Psoas muscle (tissue), 8 donors: ENCODE data around the gene STX18. TPM values are rescaled to one million over a fixed set of nuclear protein-coding genes. Genes with fewer than 3 reads are reported as not detected.

Experiments
- ATAC-seq, 4 donors: fragments of 200-7000 bp; cut with Tn5 transposase; one replicate each; pipeline ENCODE4 v1.9.1; 2020; ENCODE audit warnings: moderate library complexity in 3 of 4, mild to moderate bottlenecking in 2 of 4
- DNase-seq, 2 donors: peaks; one replicate each; pipeline ENCODE4 v3.0.0-alpha.2; 2020
- H3K27ac ChIP-seq: fragments of 200-600 bp; one replicate; pipeline ENCODE4 v1.8.0; 2022
- H3K27me3 ChIP-seq, 3 donors: fragments of 200-600 bp in 1 of 3; one replicate each; pipeline versions ENCODE4 v1.6.1 to v1.8.0; 2013 to 2022; ENCODE audit warnings: low read length in 2 of 3, mild to moderate bottlenecking in 2 of 3, moderate library complexity in 1 of 3; ENCODE audit not compliant: insufficient read depth in 3 of 3
- H3K36me3 ChIP-seq, 2 donors: fragments of 200-600 bp in 1 of 2; one replicate each; pipeline versions ENCODE4 v1.6.1 to v1.8.0; 2013 to 2022; ENCODE audit warnings: low read depth in 1 of 2, mild to moderate bottlenecking in 1 of 2, moderate library complexity in 1 of 2; ENCODE audit not compliant: insufficient read depth in 1 of 2
- H3K4me1 ChIP-seq: fragments of 200-600 bp; one replicate; pipeline ENCODE4 v1.8.0; 2022
- H3K4me3 ChIP-seq: fragments of 200-600 bp; one replicate; pipeline ENCODE4 v1.8.0; 2022; ENCODE audit warnings: mild to moderate bottlenecking
- H3K9me3 ChIP-seq: fragments of 200-600 bp; one replicate; pipeline ENCODE4 v1.8.0; 2022
- CTCF ChIP-seq: fragments of 200-600 bp; IDR thresholded peaks from one replicate; pipeline ENCODE4 v1.8.0; 2022; ENCODE audit warnings: antibody characterized with exemption
- WGBS, 3 donors: extraction: QIAGEN DNeasy Blood & Tissue Kit; methylation state at CpG; one replicate each; pipeline versions ENCODE4 v1.1.6 to v1.1.7; 2013; 5-methylcytosine and 5-hydroxymethylcytosine counted together
- intact Hi-C, 2 donors: fragments of 100-400 bp; cut with DNase I; formaldehyde crosslinking; loops; one replicate each; pipeline versions ENCODE4 v1.11.0 to v1.14.2; 2022
- polyA plus RNA-seq, 3 donors: library from polyadenylated mRNA; stranded (reverse); fragments of 200-250 nt; gene quantifications; one replicate each; pipeline ENCODE4 v1.2.3, GENCODE V29; 2013
- total RNA-seq, 4 donors: library from RNA; stranded (reverse); fragmentation: NEBNext Ultra II Directional in 2 of 4; extraction: Animal tissue kit (Norgen Biotek cat#: 25700) in 2 of 4; gene quantifications; one replicate each; pipeline versions ENCODE4 v1.2.1 to v1.2.4, GENCODE V29; 2021 to 2023
- donor health status: healthy with polysubstance abuse.
- donor health status: DM: no; HTN: no; CAD: no; lungs with moderate emphysema.
- donor health status: Bipolar disorder and iron deficiency.
- donor health status: healthy.
- donor health status: DM: yes; HTN: yes; CAD: no.
- donor health status: DM: no; HTN: no; CAD: no.
- donor health status: DM: no; HTN: no; CAD: no.
- donor health status: DM: yes; HTN: yes; CAD: no.

The STX18 gene
- total and polyA plus RNA-seq, 7 donors, result 12.1 to 29.7 (median 21.1) TPM

GRCh38 chr4:4456816-4457578, 84.9 kb downstream of the STX18 start:
- 91 to 96% (median 95%) methylated on average over 8 of the region's 8 CpGs for WGBS, 3 donors
- TF ChIP-seq CTCF, result no peak
- H3K4me3 ChIP-seq, result no peak overlapping the region
- no peaks in the 10 kb centered on the region for H3K4me1 ChIP-seq
- ATAC-seq (no peak), DNase-seq (no peak)
- no peak overlapping the region for H3K27ac ChIP-seq
- intact Hi-C loops, result no loop called here
- H3K27me3 ChIP-seq, result no peaks in the 10 kb centered on the region
- peaks cover 7 to 74% of the 10 kb centered on the region in 2 donors for H3K36me3 ChIP-seq
- H3K9me3 ChIP-seq, result peaks cover 6% of the 10 kb centered on the region

GRCh38 chr4:4456351-4456750, 85.5 kb downstream of the STX18 start:
- no peak for ATAC-seq

GRCh38 chr4:4455210-4455865, 86.5 kb downstream of the STX18 start:
- no peak overlapping the region for H3K4me3 ChIP-seq
- DNase-seq (no peak), ATAC-seq (no peak)
- H3K4me1 ChIP-seq, result no peaks in the 10 kb centered on the region
- no peak overlapping the region for H3K27ac ChIP-seq
- intact Hi-C loops, result no loop called here
- H3K36me3 ChIP-seq, result peaks cover 7 to 84% of the 10 kb centered on the region in 2 donors
- no peak for TF ChIP-seq CTCF
- H3K9me3 ChIP-seq, result peaks cover 6% of the 10 kb centered on the region
- no peaks in the 10 kb centered on the region for H3K27me3 ChIP-seq
- 83 to 87% (median 85%) methylated on average over 5 of the region's 5 CpGs for WGBS, 3 donors

More at GRCh38 chr4:4456351-4456750, 85.5 kb downstream of the STX18 start:
- no peak overlapping the region for H3K27ac ChIP-seq
- DNase-seq, result no peak
- no peaks in the 10 kb centered on the region for H3K4me1 ChIP-seq
- TF ChIP-seq CTCF, result no peak
- H3K36me3 ChIP-seq, result peaks cover 7 to 80% of the 10 kb centered on the region in 2 donors
- H3K4me3 ChIP-seq, result no peak overlapping the region
- H3K9me3 ChIP-seq, result peaks cover 6% of the 10 kb centered on the region
- H3K27me3 ChIP-seq, result no peaks in the 10 kb centered on the region
- intact Hi-C loops, result no loop called here
- 89 to 91% (median 89%) methylated on average over 7 of the region's 7 CpGs for whole genome bisulfite sequencing, 3 donors

- H3K9me3 ChIP-seq, result no peaks in the 10 kb centered on the region
- H3K27me3 ChIP-seq, result no peaks in the 10 kb centered on the region
- no peak overlapping the region for H3K4me3 ChIP-seq
- no peak for TF ChIP-seq CTCF
- no peak overlapping the region for H3K27ac ChIP-seq
- no peak for ATAC-seq
- intact Hi-C loops, result no loop called here
- peaks cover 3% of the 10 kb centered on the region for H3K4me1 ChIP-seq
- no peak for DNase-seq
- peaks cover 3 to 5% of the 10 kb centered on the region in 2 donors for H3K36me3 ChIP-seq
Observed at GRCh38 chr4:4446434-4446833, 95.4 kb downstream of the STX18 start.
